RWPE2 (cell line): Measurements from ENCODE around the gene SUMO2.
"Not testable (repeated sequence)": the region's sequence is repeated elsewhere in the genome, so short reads cannot be mapped to it uniquely, and the experiment has no call there.

Experiments used
- ATAC-seq: fragments of 200-7000 bp; cut with Tn5 transposase; 3 replicates; pipeline ENCODE4 v1.9.1; 2021; ENCODE audit warnings: low read depth
- DNase-seq: peaks from one replicate; pipeline ENCODE4 v3.0.0-alpha.2; 2020; ENCODE audit warnings: low spot score
- H3K27ac ChIP-seq: fragments of 450-650 bp; 2 replicates; pipeline ENCODE4 v1.5.1; 2017; ENCODE audit warnings: mild to moderate bottlenecking; ENCODE audit not compliant: poor library complexity, severe bottlenecking
- H3K27me3 ChIP-seq: fragments of 250-450 bp; sonication (Bioruptor Pico); 2 replicates; pipeline ENCODE4 v1.5.1; 2021; ENCODE audit warnings: mild to moderate bottlenecking, moderate library complexity; ENCODE audit not compliant: insufficient read depth, poor library complexity, severe bottlenecking
- H3K36me3 ChIP-seq: fragments of 250-450 bp; sonication (Bioruptor Pico); 2 replicates; pipeline ENCODE4 v1.5.1; 2020; ENCODE audit warnings: low read depth, mild to moderate bottlenecking, moderate library complexity
- H3K4me1 ChIP-seq: fragments of 250-450 bp; sonication (Bioruptor Pico); 2 replicates; pipeline ENCODE4 v1.5.1; 2021; ENCODE audit warnings: mild to moderate bottlenecking, moderate library complexity; ENCODE audit not compliant: insufficient read depth, poor library complexity, severe bottlenecking
- H3K4me3 ChIP-seq: fragments of 250-450 bp; sonication (Bioruptor Pico); 2 replicates; pipeline ENCODE4 v1.5.1; 2021; ENCODE audit warnings: mild to moderate bottlenecking, moderate library complexity; ENCODE audit not compliant: severe bottlenecking
- H3K9me3 ChIP-seq: fragments of 250-450 bp; sonication (Bioruptor Pico); 2 replicates; pipeline ENCODE4 v1.5.1; 2021; ENCODE audit warnings: mild to moderate bottlenecking, moderate library complexity; ENCODE audit not compliant: severe bottlenecking
- CTCF ChIP-seq: fragments of 450-650 bp; IDR thresholded peaks from one replicate; pipeline ENCODE4 v1.5.1; 2017; ENCODE audit warnings: mild to moderate bottlenecking, moderate library complexity; ENCODE audit not compliant: poor library complexity, severe bottlenecking

The SUMO2 gene

GRCh38 chr17:75209061-75209460 is 26.3 kb upstream of the SUMO2 start:
- DNase-seq (no peak), ATAC-seq (no peak)
- Histone ChIP-seq H3K4me3 (no peak overlapping the region), H3K4me1 (no peaks in the 10 kb centered on the region), H3K27ac (no peak overlapping the region), H3K27me3 (no peaks in the 10 kb centered on the region), H3K9me3 (no peaks in the 10 kb centered on the region), H3K36me3 (peaks cover 54% of the 10 kb centered on the region)
- no peak for TF ChIP-seq CTCF

GRCh38 chr17:75208161-75208560 is 25.4 kb upstream of the SUMO2 start:
- Histone ChIP-seq H3K9me3 (no peaks in the 10 kb centered on the region), H3K27me3 (no peaks in the 10 kb centered on the region), H3K36me3 (peaks cover 45% of the 10 kb centered on the region), H3K4me3 (no peak overlapping the region), H3K27ac (no peak overlapping the region), H3K4me1 (no peaks in the 10 kb centered on the region)
- no peak for TF ChIP-seq CTCF
- no peak for DNase-seq
- ATAC-seq: no peak

GRCh38 chr17:75207760-75208159 is 25.0 kb upstream of the SUMO2 start:
- H3K36me3 ChIP-seq: peaks cover 41% of the 10 kb centered on the region
- no peak for DNase-seq

GRCh38 chr17:75207050-75207407 is 24.3 kb upstream of the SUMO2 start:
- peak overlapping the region; percentile 79 for H3K4me3 ChIP-seq
- H3K27ac ChIP-seq, H3K4me1 ChIP-seq, H3K9me3 ChIP-seq, ATAC-seq, DNase-seq, H3K27me3 ChIP-seq: not testable (repeated sequence)
- peaks cover 36% of the 10 kb centered on the region for H3K36me3 ChIP-seq

More at GRCh38 chr17:75207760-75208159, 25.0 kb upstream of the SUMO2 start:
- no peak for TF ChIP-seq CTCF
- H3K4me3 ChIP-seq: no peak overlapping the region
- ATAC-seq: no peak
- H3K9me3 ChIP-seq: no peaks in the 10 kb centered on the region
- H3K27me3 ChIP-seq: no peaks in the 10 kb centered on the region
- no peak overlapping the region for H3K27ac ChIP-seq
- no peaks in the 10 kb centered on the region for H3K4me1 ChIP-seq

GRCh38 chr17:75205793-75206163 is 23.0 kb upstream of the SUMO2 start:
- Histone ChIP-seq H3K4me1 (no peaks in the 10 kb centered on the region), H3K36me3 (peaks cover 24% of the 10 kb centered on the region), H3K27ac (peak overlapping the region; percentile 74), H3K4me3 (peak overlapping the region; percentile 79), H3K27me3 (no peaks in the 10 kb centered on the region), H3K9me3 (no peaks in the 10 kb centered on the region)
- no peak for TF ChIP-seq CTCF
- DNase-seq (no peak), ATAC-seq (peak; percentile 4; the same call in 1 of the 3 replicates)
